Neutrophil (primary cell): ENCODE measurements around the gene MTRF1.

Source experiments
- H3K27ac ChIP-seq: fragments of 200-600 bp; sonication (generic); 2 replicates; pipeline ENCODE4 v1.5.1; 2016; ENCODE audit warnings: mild to moderate bottlenecking, moderate library complexity
- H3K27me3 ChIP-seq: fragments of 200-600 bp; sonication (generic); 2 replicates; pipeline ENCODE4 v1.6.0; 2016; ENCODE audit warnings: mild to moderate bottlenecking
- H3K36me3 ChIP-seq: fragments of 200-600 bp; sonication (generic); 2 replicates; pipeline ENCODE4 v1.5.1; 2017
- H3K4me1 ChIP-seq, 2 experiments: fragments of 200-600 bp in 1 of 2; sonication (generic) in 1 of 2; 1 replicate in 1 of 2; 2 replicates in 1 of 2; pipeline versions ENCODE4 v1.5.1 to v1.6.1; 2013 to 2016; ENCODE audit warnings: low read depth in 1 of 2, low read length in 1 of 2, mild to moderate bottlenecking in 1 of 2, moderate library complexity in 1 of 2; ENCODE audit not compliant: control insufficient read depth in 1 of 2, insufficient read depth in 1 of 2
- H3K4me3 ChIP-seq, 2 experiments: fragments of 200-600 bp in 1 of 2; sonication (generic) in 1 of 2; 1 replicate in 1 of 2; 2 replicates in 1 of 2; pipeline ENCODE4 v1.5.1; 2013 to 2016; ENCODE audit warnings: low read depth in 1 of 2, low read length in 1 of 2, mild to moderate bottlenecking in 1 of 2, moderate library complexity in 1 of 2
- H3K9me3 ChIP-seq: fragments of 200-600 bp; sonication (generic); 2 replicates; pipeline ENCODE4 v1.5.1; 2016
- CTCF ChIP-seq: fragments of 200-600 bp; sonication (generic); IDR thresholded peaks from 2 replicates; pipeline ENCODE4 v1.5.1; 2016; ENCODE audit warnings: antibody characterized with exemption

MTRF1 gene

GRCh38 chr13:41216160-41216559, 47.2 kb downstream of the MTRF1 start:
- H3K4me1 ChIP-seq: peaks cover 64 to 65% of the 10 kb centered on the region in 2 experiments
- TF ChIP-seq CTCF: no peak
- no peaks in the 10 kb centered on the region for H3K9me3 ChIP-seq
- H3K27me3 ChIP-seq: no peaks in the 10 kb centered on the region
- H3K4me3 ChIP-seq: no peak overlapping the region
- no peaks in the 10 kb centered on the region for H3K36me3 ChIP-seq
- H3K27ac ChIP-seq: no peak overlapping the region

DNA sequence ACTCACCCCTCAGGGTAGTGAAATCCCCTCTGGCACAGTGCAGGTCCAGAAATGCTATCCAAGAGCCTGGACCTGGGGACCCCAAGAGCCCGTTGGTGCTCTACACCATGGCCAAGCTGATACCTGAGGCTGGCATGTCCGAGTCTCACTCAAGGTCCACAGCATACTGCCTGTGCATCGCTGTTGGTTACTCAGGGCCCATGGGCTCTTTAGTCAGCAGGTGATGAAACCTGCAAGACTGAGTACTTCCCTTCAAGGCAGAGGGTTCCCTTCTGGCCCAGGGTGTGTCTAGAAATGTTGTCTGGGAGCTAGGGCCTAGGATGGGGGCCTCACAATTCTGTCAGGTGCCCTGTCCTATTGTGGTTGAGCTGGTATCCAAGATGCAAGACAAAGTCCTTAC, 49.5 kb downstream of the MTRF1 start:
- no peaks in the 10 kb centered on the region for H3K36me3 ChIP-seq
- peak overlapping the region; percentile 87 for H3K27ac ChIP-seq
- peak overlapping the region; percentile 7 to 29 for H3K4me3 ChIP-seq
- H3K4me1 ChIP-seq: peaks cover 44 to 48% of the 10 kb centered on the region in 2 experiments
- no peaks in the 10 kb centered on the region for H3K9me3 ChIP-seq
- H3K27me3 ChIP-seq: no peaks in the 10 kb centered on the region
- TF ChIP-seq CTCF: no peak

DNA sequence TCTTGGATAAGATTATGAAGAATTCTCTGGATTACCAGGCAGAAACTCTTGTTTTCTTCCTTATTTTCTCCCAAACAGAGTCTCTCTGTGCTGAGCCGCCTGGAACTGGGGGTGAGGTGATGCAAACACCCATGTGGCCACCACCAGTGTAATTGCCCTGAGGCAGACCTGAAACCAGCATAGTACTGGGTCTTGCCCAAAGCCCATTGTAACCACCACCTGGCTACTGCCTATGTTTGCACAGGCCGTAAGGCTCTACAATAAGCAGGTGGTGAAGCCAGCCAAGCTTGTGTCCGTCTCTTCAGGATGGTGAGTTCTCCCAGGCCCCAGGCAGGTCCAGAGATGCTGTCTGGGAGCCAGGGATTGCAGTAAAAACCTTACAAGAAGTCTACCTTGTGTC, 50.1 kb downstream of the MTRF1 start:
- TF ChIP-seq CTCF: no peak
- Histone ChIP-seq H3K9me3 (no peaks in the 10 kb centered on the region), H3K27ac (peak overlapping the region; percentile 87), H3K36me3 (no peaks in the 10 kb centered on the region), H3K4me1 (peaks cover 38 to 42% of the 10 kb centered on the region in 2 experiments), H3K4me3 (peak overlapping the region; percentile 7 to 29), H3K27me3 (no peaks in the 10 kb centered on the region)

DNA sequence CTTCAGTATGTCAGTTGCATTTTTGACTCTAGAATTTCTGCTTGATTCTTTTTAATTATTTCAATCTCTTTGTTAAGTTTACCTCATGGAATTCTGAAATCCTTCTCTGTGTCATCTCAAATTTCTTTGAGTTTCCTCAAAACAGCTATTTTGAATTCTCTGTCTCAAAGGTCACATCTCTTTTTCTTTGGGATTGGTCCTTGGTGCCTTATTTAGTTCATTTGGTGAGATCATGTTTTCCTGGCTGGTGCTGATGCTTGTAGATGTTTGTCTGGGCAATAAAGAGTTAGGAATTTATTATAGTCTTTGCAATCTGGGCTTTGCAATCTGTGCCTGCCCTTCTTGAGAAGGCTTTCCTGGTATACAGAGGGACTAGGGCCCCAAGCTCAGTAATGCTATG, 50.5 kb downstream of the MTRF1 start:
- H3K4me3 ChIP-seq: no peak overlapping the region

GRCh38 chr13:41211062-41211461, 52.3 kb downstream of the MTRF1 start:
- no peaks in the 10 kb centered on the region for H3K9me3 ChIP-seq
- no peak overlapping the region for H3K27ac ChIP-seq
- H3K4me3 ChIP-seq: no peak overlapping the region
- no peak for TF ChIP-seq CTCF
- H3K36me3 ChIP-seq: no peaks in the 10 kb centered on the region
- H3K27me3 ChIP-seq: no peaks in the 10 kb centered on the region
- H3K4me1 ChIP-seq: peaks cover 29 to 30% of the 10 kb centered on the region in 2 experiments

More for the DNA sequence above, 50.5 kb downstream of the MTRF1 start:
- no peak for TF ChIP-seq CTCF
- H3K4me1 ChIP-seq: peaks cover 33 to 37% of the 10 kb centered on the region in 2 experiments
- peak overlapping the region; percentile 87 for H3K27ac ChIP-seq
- H3K27me3 ChIP-seq: no peaks in the 10 kb centered on the region
- H3K36me3 ChIP-seq: no peaks in the 10 kb centered on the region
- no peaks in the 10 kb centered on the region for H3K9me3 ChIP-seq

DNA sequence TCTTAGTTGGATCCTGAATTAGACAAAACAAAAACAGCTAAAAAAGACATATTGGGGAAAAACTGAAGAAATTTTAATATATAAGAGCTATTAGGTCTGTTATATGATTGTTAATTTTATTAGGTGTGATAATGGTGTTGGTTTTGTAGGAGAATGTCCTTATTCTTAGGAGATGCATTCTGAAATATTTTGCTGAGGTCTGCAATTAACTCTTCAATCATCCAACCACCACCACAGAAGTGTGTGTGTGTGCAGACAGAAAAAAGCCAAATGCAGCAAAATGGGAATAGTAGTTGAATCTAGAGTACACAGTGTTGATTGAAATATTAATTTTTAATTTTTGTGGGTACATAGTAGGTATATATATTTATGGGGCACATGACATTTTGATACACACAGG, 56.9 kb downstream of the MTRF1 start:
- Histone ChIP-seq H3K4me1 (no peaks in the 10 kb centered on the region), H3K27me3 (no peaks in the 10 kb centered on the region), H3K36me3 (no peaks in the 10 kb centered on the region), H3K27ac (no peak overlapping the region), H3K4me3 (no peak overlapping the region), H3K9me3 (no peaks in the 10 kb centered on the region)
- no peak for TF ChIP-seq CTCF
